Activated CD4-positive, alpha-beta T cell treated with anti-CD3 and anti-CD28 coated beads, Interleukin-2, amount 50 U/mL, for 24 hours (primary cell): ENCODE data around the gene DNAJC1.
A peak's percentile ranks its signal among the peaks of the same experiment; 100 is the strongest.
"Not testable (repeated sequence)": the region's sequence is repeated elsewhere in the genome, so short reads cannot be mapped to it uniquely, and the experiment has no call there.

Experiments
- DNase-seq, 2 donors: peaks; one replicate each; pipeline ENCODE4 v3.0.0-alpha.2; 2020; ENCODE audit warnings: low read depth in 1 of 2, low spot score in 1 of 2

Gene DNAJC1

DNA sequence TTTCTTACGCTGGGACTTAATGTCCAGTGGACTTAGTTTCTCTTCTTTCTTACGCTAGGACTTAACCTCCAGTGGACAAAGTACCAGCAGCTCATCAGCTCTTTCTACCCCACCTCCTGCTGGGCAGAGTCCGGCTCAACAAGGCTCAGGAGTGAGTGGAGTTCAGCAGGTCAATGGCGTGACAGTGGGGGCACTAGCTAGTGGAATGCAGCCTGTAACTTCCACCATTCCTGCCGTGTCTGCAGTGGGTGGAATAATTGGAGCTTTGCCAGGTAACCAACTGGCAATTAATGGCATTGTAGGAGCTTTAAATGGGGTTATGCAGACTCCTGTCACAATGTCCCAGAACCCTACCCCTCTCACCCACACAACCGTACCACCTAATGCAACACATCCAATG, 269.8 kb downstream of the DNAJC1 start:
- no peak for DNase-seq

DNA sequence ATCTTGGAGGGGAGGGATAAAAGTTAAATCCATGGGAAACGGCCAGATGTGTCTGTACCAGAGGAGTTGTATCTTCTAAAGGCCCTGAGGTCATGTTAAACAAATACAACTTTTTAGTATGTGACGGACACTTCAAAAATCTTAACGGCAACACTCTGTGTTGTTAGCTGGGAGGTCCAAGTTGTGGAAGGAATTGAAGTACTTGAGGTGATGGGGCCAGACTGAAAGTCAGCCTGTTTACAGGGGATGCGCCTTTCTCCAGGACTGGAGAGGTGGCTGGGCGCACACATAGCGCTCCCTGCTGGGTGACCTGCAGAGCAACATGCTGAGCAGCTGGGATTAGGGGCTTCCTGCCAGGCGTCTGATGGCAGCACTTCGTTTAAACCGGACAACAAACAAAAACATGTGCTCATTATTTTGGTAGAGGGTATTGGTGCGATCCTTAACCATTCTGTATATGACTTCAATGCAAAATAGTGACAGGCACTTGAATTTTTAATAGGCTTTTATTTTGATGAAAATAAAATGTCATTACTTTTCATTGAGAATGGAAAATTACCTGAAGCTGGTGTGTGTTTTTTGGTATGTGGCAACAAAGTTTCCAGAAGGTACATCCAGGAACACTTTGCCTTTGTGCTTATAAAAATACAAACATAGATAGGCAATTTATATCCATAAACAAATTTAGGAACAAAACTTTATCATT, 271.3 kb downstream of the DNAJC1 start:
- DNase-seq = peak in 1 of 2 donors; percentile 18

- DNase-seq = no peak
These were observed 274.9 kb downstream of the DNAJC1 start for GRCh38 chr10:21728618-21729017.

DNA sequence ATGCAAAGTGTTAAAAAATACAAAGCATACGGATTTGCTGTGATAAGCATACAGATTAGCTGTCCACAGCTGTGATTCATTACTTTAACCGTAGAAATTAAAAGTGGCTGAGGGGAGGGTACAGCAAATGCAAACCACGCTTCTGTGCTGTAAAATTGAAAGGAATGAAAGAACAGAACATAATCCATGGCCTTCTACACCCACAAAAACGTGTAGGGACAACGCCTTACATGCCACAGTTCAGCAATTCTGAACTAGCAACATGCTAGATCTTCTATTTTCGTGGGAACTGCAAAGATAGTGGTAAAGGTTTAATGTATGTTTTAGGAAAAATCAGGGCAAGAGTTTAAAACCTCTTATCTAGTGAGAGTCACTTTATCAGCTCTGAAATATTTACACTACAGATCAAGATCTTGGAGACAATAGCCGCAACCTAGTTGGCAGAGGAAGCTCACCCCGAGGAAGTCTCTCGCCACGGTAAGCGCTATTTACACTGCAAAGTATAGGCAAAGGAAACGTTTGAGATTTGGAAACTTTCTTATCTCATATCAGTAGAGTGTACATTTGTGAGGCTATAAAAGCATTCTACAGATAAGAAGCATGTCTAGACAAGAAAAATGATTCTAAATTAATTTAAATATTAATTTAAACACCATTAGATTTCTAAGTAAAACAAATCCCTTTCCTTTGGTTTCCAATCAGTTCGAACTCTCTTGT, 275.9 kb downstream of the DNAJC1 start:
- no peak for DNase-seq

GRCh38 chr10:21726601-21727225, 276.8 kb downstream of the DNAJC1 start:
- DNase-seq = no peak

GRCh38 chr10:21724687-21725367, 278.7 kb downstream of the DNAJC1 start:
- DNase-seq = peak in 1 of 2 donors; percentile 15

- DNase-seq = no peak
These were observed 279.4 kb downstream of the DNAJC1 start for GRCh38 chr10:21724020-21724589.

DNA sequence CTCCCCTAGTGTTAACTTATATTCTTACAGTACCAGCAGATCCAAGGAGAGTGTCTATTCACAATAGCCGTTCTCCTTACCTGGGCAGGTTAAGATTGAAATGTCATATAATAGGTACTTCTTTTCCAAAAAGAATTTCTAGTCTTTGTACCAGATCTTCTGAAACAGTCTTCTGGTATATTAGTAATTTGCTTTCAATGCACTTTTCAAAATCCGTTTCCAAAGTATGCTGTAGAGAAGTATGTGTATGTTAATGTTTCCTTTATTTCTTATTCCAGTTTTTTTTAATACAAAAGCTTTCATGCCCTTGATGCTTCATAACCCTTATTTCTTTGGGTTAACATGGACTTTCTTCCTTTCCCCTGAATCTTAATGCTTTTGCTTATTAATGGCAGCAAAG, 281.3 kb downstream of the DNAJC1 start:
- DNase-seq = no peak

GRCh38 chr10:21721000-21721665, 282.4 kb downstream of the DNAJC1 start:
- DNase-seq = no peak

DNA sequence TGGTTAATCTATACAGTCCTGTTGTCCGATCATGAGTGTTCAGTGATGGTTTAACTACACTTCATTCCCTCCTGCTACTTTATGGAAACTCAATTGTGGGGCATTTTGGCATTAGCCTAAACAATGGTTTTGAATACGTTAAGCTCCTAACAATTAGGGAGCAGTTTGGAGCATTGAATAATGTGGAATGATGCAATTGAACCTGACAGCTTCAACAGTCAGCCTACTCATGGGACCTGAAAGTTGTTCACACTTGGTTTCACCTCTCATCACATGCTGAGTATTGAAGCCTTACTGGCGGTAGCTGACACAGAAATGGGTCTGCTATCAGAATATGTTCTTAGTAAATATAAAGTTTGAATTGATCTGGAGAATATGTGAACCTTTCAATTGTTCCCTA, 283.4 kb downstream of the DNAJC1 start:
- no peak for DNase-seq

GRCh38 chr10:21719502-21719901, 284.0 kb downstream of the DNAJC1 start:
- DNase-seq = no peak

DNA sequence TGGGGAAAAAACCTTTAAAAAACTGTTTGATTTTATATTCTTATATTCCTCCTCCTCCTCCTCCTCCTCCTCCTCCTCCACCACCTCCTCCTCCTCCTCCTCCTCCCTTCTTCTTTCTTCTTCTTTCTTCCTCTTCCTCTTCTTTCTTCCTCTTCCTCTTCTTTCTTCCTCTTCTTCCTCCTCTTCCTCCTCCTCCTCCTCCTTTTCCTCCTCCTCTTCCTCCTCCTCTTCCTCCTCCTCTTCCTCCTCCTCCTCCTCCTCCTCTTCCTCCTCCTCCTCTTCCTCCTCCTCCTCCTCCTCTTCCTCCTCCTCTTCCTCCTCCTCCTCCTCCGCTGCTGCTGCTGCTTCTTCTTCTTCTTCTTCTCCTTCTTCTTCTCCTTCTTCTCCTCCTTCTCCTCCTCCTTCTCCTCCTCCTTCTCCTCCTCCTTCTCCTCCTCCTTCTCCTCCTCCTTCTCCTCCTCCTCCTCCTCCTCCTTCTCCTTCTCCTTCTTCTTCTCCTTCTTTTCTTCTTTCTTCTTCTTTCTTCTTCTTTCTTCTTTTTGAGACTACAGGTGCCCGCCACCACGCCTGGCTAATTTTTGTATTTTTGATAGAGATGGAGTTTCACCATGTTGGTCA, 286.0 kb downstream of the DNAJC1 start:
- not testable (repeated sequence) for DNase-seq

DNA sequence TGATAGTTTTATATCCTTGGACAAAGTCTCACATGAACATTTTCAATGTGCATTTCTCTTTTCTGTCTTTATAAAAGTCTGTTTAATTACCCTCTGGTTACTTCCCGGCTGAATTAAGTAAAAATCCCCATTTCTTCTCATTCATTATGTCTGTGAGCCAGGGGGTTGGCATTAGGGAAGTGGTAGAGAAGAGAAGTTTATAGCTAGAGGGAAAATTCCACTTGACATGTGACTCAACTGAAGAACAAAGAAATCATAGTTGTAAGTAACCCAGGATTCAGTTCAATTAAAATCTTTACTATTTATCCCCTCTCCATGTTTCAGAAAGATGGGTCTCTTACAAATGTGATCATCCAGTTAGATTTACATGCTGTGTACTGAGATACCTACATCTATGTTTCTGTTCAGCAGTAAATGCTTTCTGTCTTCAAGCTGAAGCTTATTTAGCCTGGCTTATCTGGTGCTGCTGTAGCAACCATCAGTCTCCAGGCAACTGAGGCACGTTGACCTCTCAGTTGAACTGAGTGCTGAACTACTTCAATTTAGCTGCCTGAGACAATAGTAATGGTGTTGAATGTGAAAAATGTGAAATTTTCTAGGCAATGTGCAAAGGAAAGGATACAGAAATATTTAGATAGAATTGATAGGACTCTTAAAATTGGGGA, 287.9 kb downstream of the DNAJC1 start:
- DNase-seq = no peak

- no peak for DNase-seq
These were observed 290.6 kb downstream of the DNAJC1 start for GRCh38 chr10:21712975-21713374.

GRCh38 chr10:21707498-21707897, 296.0 kb downstream of the DNAJC1 start:
- no peak for DNase-seq
